Hippocampal formation (tissue), 2 donors: Measurements from ENCODE around the gene SPIC.
"Not testable (repeated sequence)": the region's sequence is repeated elsewhere in the genome, so short reads cannot be mapped to it uniquely, and the experiment has no call there.

Experiments
- DNase-seq, 2 donors: peaks; one replicate each; lab custom pipeline; 2025; lab: John Stamatoyannopoulos, UW

Gene SPIC

DNA sequence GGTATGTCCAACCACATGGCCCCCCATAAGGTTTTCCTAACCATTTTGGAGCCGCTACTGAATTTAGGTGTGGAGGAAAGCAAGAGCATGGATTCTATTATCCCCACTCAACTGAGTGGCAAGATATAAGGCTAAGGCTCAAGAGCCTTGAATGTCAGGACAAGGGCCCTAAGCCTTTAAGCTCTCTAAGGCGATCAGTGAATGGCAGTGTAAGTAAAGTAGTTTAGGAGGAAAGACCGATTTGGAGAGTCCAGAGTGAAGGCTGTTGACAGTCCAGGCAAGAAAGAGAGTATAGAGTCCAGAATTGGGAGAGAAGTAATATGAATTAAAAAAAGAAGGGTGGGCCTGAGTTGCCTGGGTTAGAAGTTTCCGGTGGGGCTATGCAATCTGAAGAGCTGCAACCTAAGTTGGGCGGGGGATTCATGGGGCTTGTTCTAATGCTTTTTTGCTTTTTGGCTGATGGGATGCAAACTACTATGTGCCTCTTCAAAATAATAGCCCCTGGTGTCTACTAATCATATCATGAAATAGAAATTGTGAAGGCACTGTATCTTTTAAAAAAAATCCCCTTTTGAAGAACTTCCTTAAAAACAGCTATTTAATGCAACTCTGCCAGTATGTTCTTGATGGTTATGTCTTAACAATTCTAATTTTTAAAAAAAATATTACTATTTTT lies at the start of gene SPIC:
Gene SPIC, plus strand, starts transcription at position 626 of the 676 bp plus-strand sequence. CDS start 1,569 bp downstream, outside the sequence.
- DNase-seq, result no peak

DNA sequence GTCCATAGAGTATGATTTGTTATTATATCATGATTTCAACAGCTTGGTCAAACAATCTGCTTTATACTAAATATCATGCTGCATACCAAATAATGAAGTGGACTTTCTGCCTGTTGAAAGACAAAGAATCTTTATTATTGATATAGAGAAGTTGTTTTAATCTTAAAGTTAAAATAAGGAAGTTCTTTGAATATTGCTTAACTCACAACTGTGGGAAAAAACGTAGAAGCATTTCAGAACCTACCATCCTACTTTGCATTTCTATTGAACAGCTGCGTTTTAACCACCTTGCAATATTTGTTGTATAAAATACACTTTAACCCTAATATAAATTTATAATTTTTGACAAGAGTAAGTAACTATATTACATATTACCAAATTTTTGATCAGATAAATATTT lies 44.7 kb upstream of the SPIC start:
- no peak for DNase-seq

DNA sequence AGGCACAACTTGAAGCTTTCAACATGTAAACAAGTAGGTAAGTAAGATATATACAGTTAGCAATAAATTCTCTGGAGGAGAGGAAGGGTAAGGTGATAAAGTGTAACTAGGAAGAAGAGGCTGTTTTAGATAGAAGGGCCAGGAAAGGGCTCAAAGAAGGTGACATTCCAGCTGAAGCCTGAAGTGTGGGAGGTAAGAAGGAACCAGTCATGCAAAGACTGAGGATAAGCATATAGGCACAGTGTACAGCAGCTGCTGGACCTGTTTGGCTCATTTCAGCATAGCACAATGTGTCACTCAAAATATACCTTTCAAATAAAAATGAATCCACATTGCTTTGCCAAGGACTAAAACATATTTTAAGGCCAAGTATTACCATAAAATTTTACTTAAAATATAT lies 39.0 kb upstream of the SPIC start:
- DNase-seq, result no peak

DNA sequence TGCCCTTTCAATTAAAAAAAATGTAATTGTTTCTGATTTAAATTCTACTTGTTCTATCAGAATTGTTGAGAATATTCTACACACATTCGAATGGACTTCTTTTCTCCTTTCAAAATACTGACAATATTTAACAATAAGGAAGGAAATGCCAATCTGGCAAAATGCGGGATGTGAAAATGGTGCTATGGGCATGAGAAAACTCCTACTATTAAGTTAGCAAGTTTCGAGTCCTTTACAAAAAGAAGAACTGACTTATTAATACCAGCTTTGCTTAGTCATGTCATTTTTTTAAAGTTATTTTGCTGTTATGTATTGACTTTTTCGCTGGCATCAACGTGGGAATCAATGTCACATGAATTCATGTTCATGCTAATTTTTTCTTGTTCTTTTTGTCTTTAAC lies 35.9 kb upstream of the SPIC start:
- DNase-seq, result no peak

DNA sequence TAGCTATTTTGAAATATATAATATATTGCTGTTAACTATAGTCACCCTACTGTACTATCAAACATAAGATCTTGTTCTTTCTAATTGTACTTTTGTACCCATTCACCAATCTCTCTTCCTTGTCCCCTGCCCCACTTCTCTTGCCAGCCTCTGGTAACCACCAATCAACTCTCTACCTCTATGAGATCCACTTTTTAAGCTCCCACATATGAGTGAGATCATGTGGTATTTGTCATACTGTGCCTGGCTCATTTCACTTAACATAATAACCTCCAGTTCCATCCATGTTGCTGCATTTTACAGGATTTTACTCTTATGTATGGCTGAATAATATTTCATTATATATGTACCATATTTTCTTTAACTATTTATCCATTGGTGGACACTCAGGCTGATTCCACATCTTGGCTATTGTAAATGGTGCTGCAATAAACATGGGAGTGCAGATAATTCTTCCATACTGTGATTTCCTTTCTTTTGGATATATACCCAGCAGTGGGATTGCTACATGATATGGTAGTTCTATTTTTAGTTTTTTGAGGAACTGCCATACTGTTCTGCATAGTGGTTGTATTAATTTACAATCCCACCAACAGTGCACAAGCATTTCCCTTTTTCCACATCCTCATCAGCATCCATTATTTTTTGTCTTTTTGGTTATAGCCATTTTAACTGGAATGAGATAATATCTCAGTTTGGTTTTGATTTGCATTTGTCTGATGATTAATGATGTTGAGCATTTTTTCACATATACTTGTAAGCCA lies 33.5 kb upstream of the SPIC start:
- no peak for DNase-seq

DNA sequence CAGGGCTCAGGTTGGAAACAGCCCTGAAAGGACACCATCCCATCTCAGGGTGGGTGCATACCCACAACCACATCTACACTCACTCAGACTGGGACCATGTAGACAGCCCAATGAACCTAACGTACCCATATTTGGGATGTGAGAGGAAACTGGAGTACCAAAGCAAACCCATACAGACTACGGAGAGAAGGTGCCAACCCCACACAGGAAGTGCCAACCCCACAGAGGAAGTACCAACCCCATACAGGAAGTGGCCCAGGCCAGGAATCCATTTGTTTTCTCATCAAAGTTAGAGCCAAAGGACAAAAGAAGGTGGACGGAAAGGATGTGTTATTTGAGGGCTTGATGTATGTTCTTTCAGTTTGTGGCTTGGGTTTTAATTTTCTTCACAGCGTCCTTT lies 19.5 kb upstream of the SPIC start:
- DNase-seq, result no peak

DNA sequence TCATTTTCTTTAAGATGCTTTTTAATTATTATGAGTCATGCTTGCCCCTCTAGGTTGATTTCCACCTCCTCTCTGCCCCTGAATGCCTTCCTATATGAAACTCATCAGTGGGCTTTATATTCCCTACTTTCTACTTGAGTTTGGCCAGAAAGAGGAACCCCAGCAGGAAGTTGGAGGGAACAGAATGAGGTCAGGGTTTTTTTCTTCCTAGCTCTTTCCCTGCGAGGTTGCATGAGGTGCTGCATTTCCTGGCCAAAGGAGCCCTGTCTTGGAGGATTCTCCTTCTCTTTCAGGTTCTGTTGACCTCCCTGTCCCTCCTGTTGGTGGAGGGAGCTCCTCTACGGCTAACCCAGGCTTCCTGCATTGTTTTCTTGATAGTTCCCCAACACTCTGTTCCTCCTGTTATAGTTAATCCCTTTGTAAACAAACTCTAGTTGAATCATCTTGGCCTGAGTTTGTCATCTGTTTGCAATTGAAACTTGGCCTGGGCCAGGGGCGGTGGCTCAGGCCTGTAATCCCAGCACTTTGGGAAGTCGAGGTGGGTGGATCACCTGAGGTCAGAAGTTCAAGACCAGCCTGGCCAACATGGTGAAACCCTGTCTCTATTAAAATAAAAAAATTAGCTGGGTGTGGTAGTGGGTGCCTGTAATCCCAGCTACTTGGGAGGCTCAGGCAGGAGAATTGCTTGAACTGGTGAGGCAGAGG lies 15.3 kb upstream of the SPIC start:
- DNase-seq, result no peak

DNA sequence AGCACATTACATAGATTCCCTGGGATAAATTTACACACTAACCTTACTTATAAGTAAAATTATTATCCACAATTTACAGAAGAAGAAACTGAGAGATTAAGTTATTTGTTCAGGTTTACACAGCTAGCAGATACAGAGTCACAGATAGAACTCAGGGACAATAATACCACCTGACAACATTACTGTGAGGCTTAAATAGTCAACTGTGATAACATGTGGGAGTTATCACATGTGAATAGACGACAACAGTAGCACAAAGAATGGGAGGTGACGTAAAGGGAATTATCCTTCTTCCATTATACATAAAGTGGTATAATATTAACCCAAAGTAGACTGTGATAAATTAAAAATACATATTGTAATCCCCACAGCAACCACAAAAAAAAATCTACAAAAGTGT lies 6.2 kb upstream of the SPIC start:
- DNase-seq, result no peak

DNA sequence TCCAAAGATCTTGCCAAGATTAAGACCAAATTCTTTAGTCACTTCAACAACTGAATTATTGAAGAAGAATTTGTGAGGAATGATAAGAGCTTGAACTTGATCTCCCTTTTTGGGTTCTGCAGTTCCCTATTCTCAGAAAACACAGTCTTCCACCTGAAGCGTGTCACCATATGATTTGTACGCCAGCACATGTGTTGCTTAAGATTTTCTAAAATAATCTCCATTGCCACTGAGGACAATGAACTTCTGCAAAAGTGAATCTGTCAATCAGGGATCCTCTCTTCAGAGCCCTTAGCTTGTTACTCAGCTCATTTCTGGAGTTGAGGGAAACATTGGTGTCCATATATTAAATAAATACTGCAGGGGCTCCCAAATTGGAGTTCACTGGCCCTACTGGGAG lies 4.2 kb upstream of the SPIC start:
- DNase-seq, result no peak

DNA sequence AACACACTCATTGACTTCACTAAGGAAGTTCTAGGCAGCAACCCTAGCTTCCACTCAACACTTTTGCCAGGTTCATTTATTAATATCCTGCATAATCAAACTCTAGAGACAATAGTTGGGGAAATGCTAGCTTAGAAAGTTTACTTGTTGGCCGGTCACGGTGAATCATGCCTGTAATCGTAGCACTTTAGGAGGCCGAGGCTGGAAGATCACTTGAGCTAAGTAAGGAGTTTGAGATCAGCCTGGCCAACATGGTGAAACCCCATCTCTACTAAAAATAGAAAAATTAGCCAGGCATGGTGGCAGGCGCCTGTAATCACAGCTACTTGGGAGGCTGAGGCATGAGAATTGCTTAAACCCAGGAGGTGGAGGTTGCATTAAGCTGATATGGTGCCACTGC lies 3.3 kb upstream of the SPIC start:
- not testable (repeated sequence) for DNase-seq

DNA sequence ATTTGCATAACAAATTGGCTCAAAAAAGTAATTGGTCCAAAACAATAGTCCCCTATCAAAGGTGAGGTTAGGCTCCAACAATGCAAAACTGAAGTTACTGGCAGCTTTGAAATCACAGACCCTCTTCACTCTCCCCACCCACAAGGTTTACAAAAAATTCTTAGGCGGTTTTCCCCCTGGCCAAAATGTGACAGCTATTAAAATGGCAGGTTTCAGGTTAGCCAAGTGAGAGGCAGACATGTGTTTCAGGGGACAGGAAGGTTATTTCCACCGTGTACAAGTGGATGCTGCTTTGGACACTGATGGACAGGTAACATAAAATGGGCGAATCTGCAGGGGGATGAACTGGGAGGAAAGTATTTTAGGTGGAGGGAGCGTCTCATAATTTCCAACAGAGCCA lies 888 bp upstream of the SPIC start:
- no peak for DNase-seq

DNA sequence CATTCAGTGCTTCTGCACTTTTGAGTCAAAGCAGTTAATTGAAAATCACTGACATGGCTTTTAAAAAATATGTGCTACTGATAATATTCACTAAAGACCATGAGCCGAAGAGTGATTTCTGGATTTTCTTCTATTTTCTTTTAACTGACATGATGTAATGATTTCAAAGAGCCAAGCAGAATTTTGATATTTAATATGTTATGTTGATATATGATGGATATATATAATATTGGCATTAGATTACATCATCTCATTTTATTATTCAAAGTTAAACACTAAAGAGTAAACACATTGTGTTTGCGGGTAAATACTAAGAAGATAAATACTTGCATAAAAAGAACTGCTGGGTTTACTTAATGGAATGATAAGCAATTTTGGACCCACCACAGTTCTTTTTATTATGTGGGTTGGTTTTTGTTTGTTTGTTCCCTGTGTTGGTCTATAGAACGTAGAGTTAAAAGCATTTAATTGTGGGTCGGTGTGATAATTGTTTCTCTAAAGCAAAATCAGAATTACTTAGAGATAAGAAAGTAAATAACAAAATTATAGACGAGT lies 692 bp downstream of the SPIC start:
- DNase-seq, result no peak

DNA sequence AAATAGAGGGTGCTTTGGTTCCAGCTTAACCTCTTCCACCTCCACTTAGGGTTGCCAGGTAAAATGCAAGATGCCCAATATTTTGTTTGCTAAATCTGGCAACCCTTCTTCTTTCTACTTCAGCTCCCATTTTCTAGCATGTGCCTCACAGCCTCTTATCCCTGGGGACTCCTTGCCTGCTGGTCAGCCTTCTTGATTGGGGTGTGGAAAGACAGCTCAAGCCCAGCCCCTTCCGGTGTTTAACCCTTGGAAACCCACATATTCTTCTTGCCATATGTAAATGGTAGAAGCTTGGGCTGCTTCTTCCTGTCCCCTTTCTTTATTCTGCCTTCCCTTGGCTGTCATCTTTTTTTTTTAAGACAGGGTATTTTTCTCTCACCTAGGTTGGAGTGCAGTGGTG lies 5.7 kb downstream of the SPIC start:
- DNase-seq, result no peak

DNA sequence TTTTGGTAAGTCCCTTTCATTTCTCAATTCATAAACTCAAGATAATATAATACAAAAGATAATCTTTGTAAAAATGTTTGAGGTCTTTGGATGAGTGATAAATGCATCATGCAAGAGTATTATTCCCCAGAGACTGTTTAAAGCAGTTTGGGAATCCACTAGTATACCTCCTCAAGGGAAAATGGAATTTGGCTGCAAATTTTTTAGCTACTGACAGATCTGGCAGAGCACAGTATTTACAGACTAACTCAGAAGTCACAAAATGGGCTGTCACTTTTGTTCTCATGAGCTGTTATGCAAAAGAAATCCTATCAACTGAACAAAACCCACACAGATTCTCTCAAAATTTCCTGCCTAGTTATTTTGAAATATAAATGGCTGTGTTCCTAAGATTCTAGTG lies 9.9 kb downstream of the SPIC start:
- DNase-seq, result no peak

DNA sequence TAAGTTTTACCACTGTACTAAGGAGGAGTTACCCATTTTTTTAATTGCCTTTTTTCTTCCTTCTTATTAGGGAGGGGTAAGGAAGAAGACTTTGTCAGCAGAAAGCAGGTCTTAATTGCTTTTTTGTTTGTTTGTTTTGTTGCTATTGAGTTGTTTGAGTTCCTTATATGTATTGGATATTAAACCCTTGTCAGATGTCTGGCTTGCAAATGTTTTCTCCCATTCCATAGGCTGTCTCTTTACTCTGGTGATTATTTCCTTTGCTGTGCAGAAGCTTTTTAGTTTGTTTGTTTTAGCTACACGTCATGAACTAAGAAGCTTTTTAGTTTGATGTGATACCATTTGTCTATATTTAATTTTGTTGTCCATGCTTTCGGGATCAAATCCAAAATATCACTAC lies 13.3 kb downstream of the SPIC start:
- DNase-seq, result no peak

DNA sequence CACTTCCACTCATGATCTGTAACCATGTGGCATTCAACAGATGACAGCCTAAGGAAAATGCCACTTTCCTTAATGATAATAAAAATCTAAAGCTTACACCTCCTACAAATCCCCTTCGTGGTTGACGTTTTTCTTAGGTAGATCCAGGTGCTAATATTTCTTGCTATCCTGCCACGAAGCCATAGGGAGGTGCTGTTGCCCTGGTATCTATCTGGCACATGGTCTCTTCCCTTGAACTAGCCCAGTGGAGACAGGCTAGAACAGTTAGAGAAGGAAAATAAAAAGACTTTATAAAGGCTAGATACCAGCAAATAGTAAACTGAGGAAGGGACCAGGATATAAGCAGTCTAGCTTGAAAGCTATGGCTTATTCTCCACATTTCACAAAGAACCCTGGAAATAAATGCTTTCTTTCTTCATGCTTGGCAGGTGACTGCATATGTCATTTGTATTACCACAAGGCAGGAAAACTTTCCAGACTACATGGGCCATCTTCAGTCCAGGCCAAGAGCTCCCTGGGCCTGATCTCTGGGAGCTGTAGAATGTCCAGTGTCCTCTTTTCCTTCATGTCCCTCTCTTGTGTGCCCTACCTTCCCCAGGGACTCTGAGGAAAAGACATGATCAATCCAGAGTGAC lies 15.3 kb downstream of the SPIC start:
- peak in 1 of 2 donors; percentile 26 for DNase-seq

DNA sequence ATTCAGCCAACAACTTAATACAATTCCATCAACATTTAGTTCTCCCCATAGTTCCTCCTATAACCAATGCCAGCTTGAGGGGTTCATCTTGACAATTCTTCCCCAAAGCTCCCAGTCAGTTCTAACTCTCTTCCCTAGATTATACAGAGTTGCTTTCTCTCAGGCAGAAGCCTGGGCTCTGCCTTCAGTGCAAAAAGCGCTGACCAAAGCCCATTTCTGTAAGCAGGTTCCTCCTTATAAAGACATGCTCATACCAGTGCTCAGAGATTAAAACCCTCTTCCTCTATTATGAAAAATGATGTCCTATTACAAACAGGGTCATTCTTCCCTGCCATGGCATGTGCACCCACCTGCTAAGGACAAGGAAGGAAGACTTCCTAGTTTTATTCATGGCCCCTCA lies 16.2 kb downstream of the SPIC start:
- no peak for DNase-seq

DNA sequence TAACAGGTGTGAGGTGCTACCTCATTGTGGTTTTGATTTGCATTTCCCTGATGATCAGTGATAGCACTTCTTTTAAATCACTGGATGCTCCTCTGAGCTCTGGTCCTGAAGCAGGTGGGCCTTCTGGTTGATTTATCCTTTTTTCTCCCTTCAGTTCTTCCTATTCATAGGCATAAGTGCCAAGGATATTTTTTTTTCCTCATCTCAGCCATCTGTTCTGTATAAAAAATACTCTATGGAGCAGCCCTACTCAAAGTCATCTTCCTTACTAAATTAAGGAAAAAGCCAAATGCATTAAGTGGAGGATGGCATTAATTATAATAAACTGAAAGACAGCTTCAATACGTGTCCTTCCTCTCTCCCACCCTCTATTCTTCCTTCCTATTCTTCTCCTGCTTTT lies 18.4 kb downstream of the SPIC start:
- no peak for DNase-seq

DNA sequence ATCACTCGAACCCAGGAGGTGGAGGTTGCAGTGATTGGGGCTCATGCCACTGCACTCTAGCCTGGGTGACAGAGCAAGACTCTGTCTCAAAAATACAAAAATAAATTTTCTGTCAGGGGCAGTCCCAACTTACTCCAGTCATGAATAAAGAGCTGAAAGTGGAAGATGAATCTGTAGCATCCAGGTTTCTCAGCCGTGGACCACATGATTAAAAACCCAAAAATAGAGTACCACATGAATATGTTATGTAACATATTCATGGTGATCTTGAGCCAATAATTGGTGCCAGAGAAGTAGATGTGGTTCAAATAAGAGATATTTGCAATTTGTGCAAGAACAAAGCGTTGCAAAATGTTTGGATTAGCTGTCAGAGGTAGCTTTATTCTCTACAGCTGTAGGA lies 23.1 kb downstream of the SPIC start:
- no peak for DNase-seq

DNA sequence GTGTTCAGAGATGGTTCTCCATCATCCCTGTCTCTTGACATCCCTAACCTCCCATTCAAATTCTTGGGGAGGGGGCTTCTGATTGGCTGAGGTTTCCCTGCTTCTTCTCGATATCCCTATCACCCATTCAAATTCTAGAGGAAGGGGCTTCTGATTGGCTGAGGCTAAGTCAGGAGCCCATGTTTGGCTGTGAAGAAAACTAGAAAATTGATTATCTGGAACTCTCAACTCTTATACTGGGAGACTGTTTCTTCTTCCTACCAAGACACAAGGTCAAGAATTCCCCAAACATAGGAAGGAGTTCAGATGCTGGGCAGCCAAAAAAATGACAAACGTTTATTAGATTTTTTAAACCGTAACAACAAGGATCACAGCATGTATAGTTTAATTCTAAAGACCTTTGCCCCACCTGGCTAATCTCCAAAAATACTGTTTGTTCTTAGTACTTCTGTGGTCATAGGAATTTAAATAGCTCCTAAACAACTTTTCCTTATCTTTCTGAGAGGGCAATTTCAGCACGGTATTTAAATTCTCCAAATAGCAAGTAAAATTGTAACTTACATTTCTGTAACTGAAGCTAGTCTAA lies 26.4 kb downstream of the SPIC start:
- no peak for DNase-seq

DNA sequence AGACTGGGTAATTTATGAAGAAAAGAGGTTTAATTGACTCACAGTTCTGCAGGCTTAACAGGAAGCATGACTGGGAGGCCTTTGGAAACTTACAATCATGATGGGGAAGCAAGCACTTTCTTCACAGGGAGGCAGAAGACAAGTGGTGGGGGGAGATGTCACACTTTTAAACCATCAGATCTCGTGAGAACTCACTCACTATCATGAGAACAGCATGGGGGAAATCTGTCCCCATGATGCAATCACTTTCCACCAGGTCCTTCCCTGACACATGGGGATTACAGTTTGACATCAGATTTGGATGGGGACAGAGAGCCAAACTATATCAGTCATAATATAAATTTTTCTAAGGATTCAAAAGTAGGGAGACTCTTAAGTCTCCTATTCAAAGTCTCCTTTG lies 46.0 kb downstream of the SPIC start:
- DNase-seq, result no peak

DNA sequence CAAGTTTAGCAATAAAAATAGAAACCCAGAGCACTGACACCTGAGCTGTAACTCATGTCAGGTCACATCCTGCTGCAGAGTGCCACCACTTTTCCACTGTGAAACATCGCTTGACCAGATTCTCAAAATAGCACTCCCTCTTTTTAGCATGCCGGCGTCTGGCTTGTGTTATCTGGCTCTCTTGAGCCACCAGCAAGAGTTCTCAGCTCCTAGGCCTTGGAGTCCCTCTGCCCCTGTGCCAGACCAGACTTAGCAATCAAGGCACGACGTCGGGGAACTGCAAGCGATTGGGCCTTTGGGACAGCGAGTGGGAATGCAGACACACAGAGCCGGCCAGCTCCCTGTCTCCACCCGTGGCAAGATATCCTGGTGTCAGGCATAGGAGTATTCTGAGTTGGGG lies 52.5 kb downstream of the SPIC start:
- no peak for DNase-seq
